Smooth muscle cell (in vitro differentiated cells): ENCODE data around the gene GRM7. TPM values are rescaled to one million over a fixed set of nuclear protein-coding genes. Genes with fewer than 3 reads are reported as not detected.
A peak's percentile ranks its signal among the peaks of the same experiment; 100 is the strongest.

ENCODE experiments used
- DNase-seq: peaks from one replicate; lab custom pipeline; 2025; ENCODE audit not compliant: unreplicated experiment; lab: John Stamatoyannopoulos, UW
- H2AFZ ChIP-seq: fragments of 200-600 bp; sonication (generic); 2 replicates; pipeline ENCODE4 v1.6.0; 2016; ENCODE audit warnings: antibody characterized with exemption, low read depth, mild to moderate bottlenecking
- H3F3A ChIP-seq: fragments of 200-600 bp; sonication (generic); 2 replicates; pipeline ENCODE4 v1.6.0; 2017; ENCODE audit warnings: antibody characterized with exemption, low read depth
- H3K27ac ChIP-seq: fragments of 200-600 bp; sonication (generic); 2 replicates; pipeline ENCODE4 v1.5.1; 2016; ENCODE audit warnings: low read depth, mild to moderate bottlenecking
- H3K27me3 ChIP-seq: fragments of 200-600 bp; sonication (generic); 2 replicates; pipeline ENCODE4 v1.6.1; 2016; ENCODE audit warnings: low read depth, mild to moderate bottlenecking
- H3K36me3 ChIP-seq: fragments of 200-600 bp; sonication (generic); 2 replicates; pipeline ENCODE4 v1.5.1; 2016; ENCODE audit warnings: low read depth
- H3K4me1 ChIP-seq: fragments of 200-600 bp; sonication (generic); 2 replicates; pipeline ENCODE4 v1.5.1; 2016; ENCODE audit warnings: low read depth
- H3K4me2 ChIP-seq: fragments of 200-600 bp; sonication (generic); 2 replicates; pipeline ENCODE4 v1.6.0; 2016; ENCODE audit warnings: mild to moderate bottlenecking
- H3K4me3 ChIP-seq: fragments of 200-600 bp; sonication (generic); 2 replicates; pipeline ENCODE4 v1.5.1; 2016; ENCODE audit warnings: mild to moderate bottlenecking
- H3K79me2 ChIP-seq: fragments of 200-600 bp; sonication (generic); 2 replicates; pipeline ENCODE4 v1.6.0; 2016; ENCODE audit warnings: low read depth, mild to moderate bottlenecking
- H3K9ac ChIP-seq: fragments of 200-600 bp; sonication (generic); 2 replicates; pipeline ENCODE4 v1.6.0; 2016; ENCODE audit warnings: low read depth
- H3K9me3 ChIP-seq: fragments of 200-600 bp; sonication (generic); replicated peaks from 2 replicates; pipeline ENCODE4 v1.5.1; 2016; ENCODE audit warnings: low read depth
- H4K20me1 ChIP-seq: fragments of 200-600 bp; sonication (generic); 2 replicates; pipeline ENCODE4 v1.6.0; 2016; ENCODE audit warnings: low read depth
- WGBS: methylation state at CpG from one replicate; pipeline ENCODE4 v1.1.7; 2016; ENCODE audit warnings: low lambda C conversion rate; 5-methylcytosine and 5-hydroxymethylcytosine counted together
- polyA plus RNA-seq: library from polyadenylated mRNA; unstranded; fragments of >200 nt; fragmentation: Nextera tagmentation; extraction: Ambion mirVana; gene quantifications from 2 replicates; pipeline ENCODE4 v1.2.1, GENCODE V29; 2016
- total RNA-seq: library from RNA; depleted of rRNA; stranded (reverse); fragments of >200 nt; gene quantifications from 2 replicates; pipeline ENCODE4 v1.2.3, GENCODE V29; 2014
- TF ChIP-seq, protein P1 (sequence below): fragments of 200-600 bp; sonication (generic); IDR thresholded peaks from 2 replicates; pipeline ENCODE4 v1.5.1; 2017; ENCODE audit warnings: borderline replicate concordance, mild to moderate bottlenecking, antibody characterized with exemption; ENCODE audit not compliant: insufficient read depth, poor library complexity, severe bottlenecking

The GRM7 gene
- total and polyA plus RNA-seq, 2 experiments from 2014 or later = not detected

DNA sequence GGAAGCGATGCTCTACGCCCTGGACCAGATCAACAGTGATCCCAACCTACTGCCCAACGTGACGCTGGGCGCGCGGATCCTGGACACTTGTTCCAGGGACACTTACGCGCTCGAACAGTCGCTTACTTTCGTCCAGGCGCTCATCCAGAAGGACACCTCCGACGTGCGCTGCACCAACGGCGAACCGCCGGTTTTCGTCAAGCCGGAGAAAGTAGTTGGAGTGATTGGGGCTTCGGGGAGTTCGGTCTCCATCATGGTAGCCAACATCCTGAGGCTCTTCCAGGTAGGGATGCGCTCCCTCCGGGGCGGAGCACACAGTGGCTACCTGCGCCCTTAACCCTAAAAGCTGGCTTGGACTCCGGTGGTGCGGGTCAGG lies 698 bp downstream of the GRM7 start:
- peak overlapping the region; percentile 53 for H3K4me3 ChIP-seq
- no peak overlapping the region for H2AFZ ChIP-seq
- H3K4me1 ChIP-seq = peaks cover 3% of the 10 kb centered on the region
- WGBS = 2% methylated on average over 30 of the region's 30 CpGs
- TF ChIP-seq, protein P1, sequence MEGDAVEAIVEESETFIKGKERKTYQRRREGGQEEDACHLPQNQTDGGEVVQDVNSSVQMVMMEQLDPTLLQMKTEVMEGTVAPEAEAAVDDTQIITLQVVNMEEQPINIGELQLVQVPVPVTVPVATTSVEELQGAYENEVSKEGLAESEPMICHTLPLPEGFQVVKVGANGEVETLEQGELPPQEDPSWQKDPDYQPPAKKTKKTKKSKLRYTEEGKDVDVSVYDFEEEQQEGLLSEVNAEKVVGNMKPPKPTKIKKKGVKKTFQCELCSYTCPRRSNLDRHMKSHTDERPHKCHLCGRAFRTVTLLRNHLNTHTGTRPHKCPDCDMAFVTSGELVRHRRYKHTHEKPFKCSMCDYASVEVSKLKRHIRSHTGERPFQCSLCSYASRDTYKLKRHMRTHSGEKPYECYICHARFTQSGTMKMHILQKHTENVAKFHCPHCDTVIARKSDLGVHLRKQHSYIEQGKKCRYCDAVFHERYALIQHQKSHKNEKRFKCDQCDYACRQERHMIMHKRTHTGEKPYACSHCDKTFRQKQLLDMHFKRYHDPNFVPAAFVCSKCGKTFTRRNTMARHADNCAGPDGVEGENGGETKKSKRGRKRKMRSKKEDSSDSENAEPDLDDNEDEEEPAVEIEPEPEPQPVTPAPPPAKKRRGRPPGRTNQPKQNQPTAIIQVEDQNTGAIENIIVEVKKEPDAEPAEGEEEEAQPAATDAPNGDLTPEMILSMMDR = no peak
- no peaks in the 10 kb centered on the region for H3K36me3 ChIP-seq
- no peaks in the 10 kb centered on the region for H3F3A ChIP-seq
- H3K4me2 ChIP-seq = peak overlapping the region; percentile 92
- H3K27ac ChIP-seq = no peak overlapping the region
- H3K9ac ChIP-seq = no peak overlapping the region
- H3K9me3 ChIP-seq = no peaks in the 10 kb centered on the region
- H3K79me2 ChIP-seq = no peaks in the 10 kb centered on the region
- H4K20me1 ChIP-seq = no peaks in the 10 kb centered on the region
- H3K27me3 ChIP-seq = peaks cover 100% of the 10 kb centered on the region
- DNase-seq = no peak

DNA sequence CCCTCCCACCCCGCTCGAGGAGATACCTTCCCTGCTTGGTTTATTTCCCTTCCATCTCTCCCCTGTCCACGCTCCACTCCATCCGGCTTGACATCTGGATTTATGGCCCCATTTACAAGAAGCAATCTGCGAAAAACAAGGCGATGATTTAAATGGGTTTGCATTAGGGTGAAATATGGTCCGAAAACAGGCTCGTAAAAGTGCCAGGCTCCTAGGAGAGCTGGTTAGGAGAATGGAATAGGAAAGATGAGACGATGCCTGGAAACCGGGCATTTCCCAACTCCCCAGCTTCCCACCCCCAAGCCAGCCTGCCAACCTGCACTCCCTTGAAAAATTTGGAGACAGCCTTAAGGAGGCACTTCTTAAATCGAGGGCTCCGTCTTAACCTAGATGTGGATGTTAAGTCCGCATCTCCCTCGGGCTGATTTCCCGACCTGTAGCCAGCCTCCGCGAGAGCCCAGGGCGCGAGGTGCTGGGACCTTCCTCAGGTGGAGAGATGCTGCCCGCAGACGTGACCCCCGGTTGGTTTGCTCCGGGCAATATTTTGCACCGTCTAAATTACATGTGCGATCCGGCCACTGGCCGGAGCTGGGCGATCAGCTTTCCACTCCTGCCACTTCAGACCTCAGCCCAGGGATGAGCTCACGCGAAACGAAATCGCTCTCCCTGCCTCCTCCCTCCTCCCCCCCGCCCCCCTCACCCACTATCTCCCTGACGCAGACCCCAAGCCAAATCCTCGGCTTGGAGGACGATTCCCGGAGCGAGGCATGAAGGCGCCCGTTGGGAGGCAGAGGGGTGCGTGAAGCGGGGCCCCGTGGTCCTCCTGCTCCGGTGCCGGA lies 1.3 kb downstream of the GRM7 start:
- Histone ChIP-seq H3K79me2 (no peaks in the 10 kb centered on the region), H2AFZ (no peak overlapping the region), H3K4me1 (peaks cover 3% of the 10 kb centered on the region), H3K4me2 (peak overlapping the region; percentile 92), H3K27me3 (peaks cover 100% of the 10 kb centered on the region), H3K36me3 (no peaks in the 10 kb centered on the region), H3K27ac (no peak overlapping the region), H3K9ac (no peak overlapping the region), H4K20me1 (no peaks in the 10 kb centered on the region), H3K4me3 (peak overlapping the region; percentile 53), H3F3A (no peaks in the 10 kb centered on the region), H3K9me3 (no peaks in the 10 kb centered on the region)
- DNase-seq = no peak
- 3% methylated on average over 37 of the region's 45 CpGs for WGBS
- TF ChIP-seq, protein P1 = no peak

DNA sequence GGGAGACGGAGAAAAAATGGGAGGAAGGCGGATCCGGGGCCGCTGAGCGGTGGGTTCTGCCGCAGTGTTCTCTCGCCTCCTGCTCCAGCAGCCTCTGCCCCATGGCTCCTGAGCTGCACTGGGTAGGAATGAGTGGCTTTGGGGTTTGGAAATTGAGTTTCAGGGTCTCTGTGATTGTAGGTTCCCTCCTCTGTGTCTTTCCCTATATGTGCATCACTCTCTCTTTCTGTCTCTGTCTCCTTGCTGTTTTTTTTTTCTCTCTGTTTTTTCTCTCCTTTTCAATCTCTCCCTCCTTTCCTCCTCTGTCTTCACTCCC lies 1.9 kb downstream of the GRM7 start:
- no peaks in the 10 kb centered on the region for H3K9me3 ChIP-seq
- H4K20me1 ChIP-seq = no peaks in the 10 kb centered on the region
- TF ChIP-seq, protein P1 = no peak
- H3K79me2 ChIP-seq = no peaks in the 10 kb centered on the region
- WGBS = 7% methylated on average over 7 of the region's 7 CpGs
- peak overlapping the region; percentile 92 for H3K4me2 ChIP-seq
- no peak for DNase-seq
- H3K4me3 ChIP-seq = peak overlapping the region; percentile 53
- no peak overlapping the region for H3K27ac ChIP-seq
- peaks cover 3% of the 10 kb centered on the region for H3K4me1 ChIP-seq
- H3F3A ChIP-seq = no peaks in the 10 kb centered on the region
- peaks cover 98% of the 10 kb centered on the region for H3K27me3 ChIP-seq
- no peak overlapping the region for H3K9ac ChIP-seq
- no peaks in the 10 kb centered on the region for H3K36me3 ChIP-seq
- H2AFZ ChIP-seq = no peak overlapping the region

DNA sequence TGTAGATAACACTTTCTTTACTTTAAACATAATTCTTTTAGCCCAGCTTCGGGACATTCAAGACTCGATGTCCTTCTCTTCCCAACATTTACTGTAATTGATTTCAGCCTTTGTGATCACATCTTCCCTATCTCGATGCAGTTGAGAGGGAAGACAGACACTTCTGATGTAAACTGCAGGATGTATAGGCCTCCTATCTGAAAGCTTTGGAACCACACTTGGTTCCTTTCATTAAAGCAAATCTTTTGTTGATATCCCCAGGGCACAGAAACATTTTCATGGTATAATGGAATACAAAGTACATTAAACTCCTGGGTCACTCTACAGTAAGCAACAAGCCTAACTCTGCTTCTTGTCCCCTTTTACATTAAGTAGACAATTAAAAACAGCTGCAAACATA lies 6.4 kb downstream of the GRM7 start:
- H3K27me3 ChIP-seq = peaks cover 54% of the 10 kb centered on the region
- no peak overlapping the region for H3K4me3 ChIP-seq
- H3K27ac ChIP-seq = no peak overlapping the region
- TF ChIP-seq, protein P1 = no peak
- no peaks in the 10 kb centered on the region for H4K20me1 ChIP-seq
- 87% methylated on average over 3 of the region's 3 CpGs for WGBS
- no peaks in the 10 kb centered on the region for H3K79me2 ChIP-seq
- no peaks in the 10 kb centered on the region for H3K9me3 ChIP-seq
- peaks cover 3% of the 10 kb centered on the region for H3K4me1 ChIP-seq
- no peaks in the 10 kb centered on the region for H3K36me3 ChIP-seq
- no peak overlapping the region for H2AFZ ChIP-seq
- no peaks in the 10 kb centered on the region for H3F3A ChIP-seq
- no peak overlapping the region for H3K4me2 ChIP-seq
- H3K9ac ChIP-seq = no peak overlapping the region
- DNase-seq = no peak
